OCI-LY3 (cell line): ENCODE measurements around the gene COL27A1.
"Not testable (repeated sequence)": the region's sequence is repeated elsewhere in the genome, so short reads cannot be mapped to it uniquely, and the experiment has no call there.

Experiments
- H2AFZ ChIP-seq: fragments of 200-600, 300-600 bp; shearing (Covaris generic); 2 replicates; pipeline ENCODE4 v1.6.0; 2014; ENCODE audit warnings: antibody characterized with exemption, low read depth, low read length
- H3K27ac ChIP-seq: fragments of 200-600, 300-600 bp; sonication (generic); 2 replicates; pipeline ENCODE4 v1.5.1; 2014; ENCODE audit warnings: mild to moderate bottlenecking, low read length, moderate library complexity, mixed read lengths
- H3K27me3 ChIP-seq: fragments of 200-600, 300-600 bp; sonication (generic); 2 replicates; pipeline ENCODE4 v1.6.1; 2014; ENCODE audit warnings: low read depth, low read length, mixed read lengths
- H3K36me3 ChIP-seq: fragments of 200-600, 300-600 bp; sonication (generic); replicated peaks from 2 replicates; pipeline ENCODE3; 2014; ENCODE audit warnings: low read depth, low read length, mixed read lengths
- H3K4me1 ChIP-seq: fragments of 300-600, 200-600 bp; sonication (generic); 2 replicates; pipeline ENCODE4 v1.6.1; 2014; ENCODE audit warnings: low read length, mixed read lengths
- H3K4me2 ChIP-seq: fragments of 200-600, 300-600 bp; sonication (generic); 2 replicates; pipeline ENCODE4 v1.6.1; 2014; ENCODE audit warnings: low read length, mixed read lengths
- H3K4me3 ChIP-seq: fragments of 300-600, 200-600 bp; sonication (generic); 2 replicates; pipeline ENCODE4 v1.5.1; 2014; ENCODE audit warnings: antibody characterized with exemption, mild to moderate bottlenecking, low read length, moderate library complexity
- H3K79me2 ChIP-seq: fragments of 300-600, 200-600 bp; shearing (Covaris generic); 2 replicates; pipeline ENCODE4 v1.6.1; 2014; ENCODE audit warnings: mild to moderate bottlenecking, low read length, mixed read lengths
- H3K9ac ChIP-seq: fragments of 300-600, 200-600 bp; shearing (Covaris generic); 2 replicates; pipeline ENCODE4 v1.6.0; 2014; ENCODE audit warnings: mild to moderate bottlenecking, low read length, moderate library complexity
- H3K9me3 ChIP-seq: fragments of 200-600, 300-600 bp; shearing (Covaris generic); 2 replicates; pipeline ENCODE4 v1.6.1; 2014; ENCODE audit warnings: low read length, mixed read lengths; ENCODE audit not compliant: insufficient read depth
- H4K20me1 ChIP-seq: fragments of 200-600, 300-600 bp; sonication (generic); 2 replicates; pipeline ENCODE4 v1.6.1; 2016; ENCODE audit warnings: low read length, mixed read lengths; ENCODE audit not compliant: insufficient read depth
- CTCF ChIP-seq: fragments of 200-600, 300-600 bp; sonication (generic); IDR thresholded peaks from 2 replicates; pipeline ENCODE4 v1.5.1; 2014; ENCODE audit warnings: antibody characterized with exemption, low read length, low read depth
- EZH2phosphoT487 ChIP-seq: fragments of 200-600 bp; shearing (Covaris generic); IDR thresholded peaks from 2 replicates; pipeline ENCODE4 v1.6.1; 2018; ENCODE audit warnings: antibody characterized with exemption, mixed run types, low read depth

The COL27A1 gene

GRCh38 chr9:114327749-114328148 is 172.4 kb downstream of the COL27A1 start:
- H3K36me3 ChIP-seq = no peaks in the 10 kb centered on the region
- TF ChIP-seq CTCF = no peak
- no peak for TF ChIP-seq EZH2phosphoT487
- H3K79me2 ChIP-seq = no peaks in the 10 kb centered on the region
- H3K9ac ChIP-seq = no peak overlapping the region
- H3K27ac ChIP-seq = no peak overlapping the region
- H3K4me1 ChIP-seq = peaks cover 5% of the 10 kb centered on the region; the same call in 1 of the 2 replicates
- H3K27me3 ChIP-seq = peaks cover 15% of the 10 kb centered on the region; the same call in 1 of the 2 replicates
- no peaks in the 10 kb centered on the region for H4K20me1 ChIP-seq
- no peak overlapping the region for H2AFZ ChIP-seq
- no peaks in the 10 kb centered on the region for H3K9me3 ChIP-seq
- H3K4me3 ChIP-seq = no peak overlapping the region
- H3K4me2 ChIP-seq = no peak overlapping the region

- not testable (repeated sequence) for H3K27ac ChIP-seq, H3K4me3 ChIP-seq, H3K79me2 ChIP-seq, H4K20me1 ChIP-seq, H3K4me1 ChIP-seq, H3K9ac ChIP-seq, H3K4me2 ChIP-seq, H3K9me3 ChIP-seq, H2AFZ ChIP-seq, H3K36me3 ChIP-seq
- peaks cover 15% of the 10 kb centered on the region; the same call in 1 of the 2 replicates for H3K27me3 ChIP-seq
Measured at GRCh38 chr9:114328357-114328820, 173.1 kb downstream of the COL27A1 start.

- peaks cover 11% of the 10 kb centered on the region; the same call in 1 of the 2 replicates for H3K27me3 ChIP-seq
- H3K9ac ChIP-seq, H3K36me3 ChIP-seq, H3K79me2 ChIP-seq, H2AFZ ChIP-seq, H3K4me3 ChIP-seq, H3K4me2 ChIP-seq, H3K9me3 ChIP-seq, H4K20me1 ChIP-seq, H3K4me1 ChIP-seq, H3K27ac ChIP-seq: not testable (repeated sequence)
Measured at GRCh38 chr9:114328937-114329624, 173.7 kb downstream of the COL27A1 start.

GRCh38 chr9:114329625-114330022 is 174.3 kb downstream of the COL27A1 start, which contains the start of gene ORM2:
ORM2 (plus strand) TSS chr9:114329869; CDS start chr9:114329905, 36 bp downstream.
- H3K27ac ChIP-seq, H3K4me3 ChIP-seq, H3K9ac ChIP-seq, H3K79me2 ChIP-seq, H3K36me3 ChIP-seq, H2AFZ ChIP-seq, H4K20me1 ChIP-seq, H3K4me2 ChIP-seq, H3K4me1 ChIP-seq, H3K9me3 ChIP-seq, H3K27me3 ChIP-seq: not testable (repeated sequence)

- Histone ChIP-seq H3K4me3 (no peak overlapping the region), H3K27me3 (0 out of 2 replicates have a peak, but pooled peaks cover 4% of the 10 kb centered on the region), H3K79me2 (no peaks in the 10 kb centered on the region), H2AFZ (no peak overlapping the region), H3K4me2 (no peak overlapping the region), H3K36me3 (peaks cover 12% of the 10 kb centered on the region), H3K4me1 (peaks cover 5% of the 10 kb centered on the region; the same call in 1 of the 2 replicates), H3K9me3 (no peaks in the 10 kb centered on the region), H4K20me1 (no peaks in the 10 kb centered on the region), H3K9ac (no peak overlapping the region), H3K27ac (no peak overlapping the region)
- TF ChIP-seq CTCF = no peak
- TF ChIP-seq EZH2phosphoT487 = no peak
Measured at GRCh38 chr9:114330636-114331035, 175.3 kb downstream of the COL27A1 start.

- H3K79me2 ChIP-seq, H4K20me1 ChIP-seq, H3K27ac ChIP-seq, H3K9ac ChIP-seq, H3K27me3 ChIP-seq, H3K4me3 ChIP-seq, H3K4me1 ChIP-seq, H3K4me2 ChIP-seq, H3K9me3 ChIP-seq, H2AFZ ChIP-seq: not testable (repeated sequence)
- peaks cover 21% of the 10 kb centered on the region for H3K36me3 ChIP-seq
Measured at GRCh38 chr9:114331229-114332195, 176.2 kb downstream of the COL27A1 start.

GRCh38 chr9:114332474-114333040 is 177.2 kb downstream of the COL27A1 start:
- H3K4me2 ChIP-seq, H3K79me2 ChIP-seq, H2AFZ ChIP-seq, H3K27me3 ChIP-seq, H3K9ac ChIP-seq, H3K4me3 ChIP-seq, H3K9me3 ChIP-seq, H3K4me1 ChIP-seq, H3K27ac ChIP-seq, H4K20me1 ChIP-seq: not testable (repeated sequence)
- peaks cover 29% of the 10 kb centered on the region for H3K36me3 ChIP-seq
